ENCODE measurements around the gene TEX2. TPM values are rescaled to one million over a fixed set of nuclear protein-coding genes. Genes with fewer than 3 reads are reported as not detected.

The TEX2 gene
- total RNA-seq, 4 donors from 2014 or later = 12.3 to 137 (median 30.3) TPM

DNA sequence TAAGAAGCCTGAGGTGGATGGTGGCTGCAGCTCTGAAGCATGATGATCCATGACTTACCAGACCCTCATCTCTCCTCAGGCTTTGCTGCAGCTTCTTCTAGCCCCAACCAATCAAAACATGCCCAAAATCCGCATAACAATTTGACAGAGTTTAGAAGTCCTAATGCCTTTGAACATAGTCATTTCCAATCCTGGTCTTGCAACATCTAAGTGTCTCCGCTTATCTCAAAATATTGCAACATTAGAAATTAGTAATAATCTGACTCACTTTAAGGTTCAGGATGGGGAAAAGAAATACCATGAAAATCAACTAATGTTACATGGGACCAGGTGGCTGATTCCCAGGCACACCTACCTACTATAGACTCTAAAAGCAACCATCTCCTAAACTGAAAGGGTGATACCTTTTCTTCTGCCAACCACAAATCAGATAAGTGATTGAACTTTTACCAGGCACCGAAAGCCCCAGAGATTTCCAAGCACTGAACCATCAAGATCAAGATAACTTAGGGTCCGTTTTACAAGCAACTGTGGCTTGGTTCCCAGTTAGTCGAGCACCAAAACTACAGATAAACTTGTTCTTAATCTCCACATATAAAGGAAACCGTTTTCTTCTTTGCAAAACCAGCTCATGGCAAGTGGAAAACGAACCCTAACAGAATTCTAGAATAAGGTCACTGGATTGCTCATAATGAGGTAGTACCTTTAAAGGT is 147.1 kb downstream of the TEX2 start:
- WGBS, 2 donors (ENCODE audit: low coverage in 1 of 2) = 84 to 90% methylated on average over 6 to 7 of the region's 7 CpGs
- no peak overlapping the region for H3K4me3 ChIP-seq
- no peaks in the 10 kb centered on the region for H3K27me3 ChIP-seq
- peaks cover 10 to 24% (median 16%) of the 10 kb centered on the region in 4 donors for H3K4me1 ChIP-seq
- H3K9me3 ChIP-seq = no peaks in the 10 kb centered on the region
- intact Hi-C loops (cut with DNase I; ENCODE audit: low total_unique reads) = no loop called here
- in situ Hi-C loops (cut with MboI; ENCODE audit: low pct_ligation_motif_present in 1 of 4, low pct_unique_long_range_greater_than_20kb in 1 of 4, low sequenced_read_pairs in 3 of 4) = no loop called here
- H3K36me3 ChIP-seq = no peaks in the 10 kb centered on the region
- DNase-seq = no peak
- no peak overlapping the region for H3K27ac ChIP-seq
- TF ChIP-seq EP300 (IDR thresholded peaks at IDR 0.05; ENCODE audit: low read depth) = no peak
- no peak for TF ChIP-seq POLR2AphosphoS5 (IDR thresholded peaks at IDR 0.05)
- no peak for TF ChIP-seq POLR2A (IDR thresholded peaks at IDR 0.05)
- TF ChIP-seq, protein P1, sequence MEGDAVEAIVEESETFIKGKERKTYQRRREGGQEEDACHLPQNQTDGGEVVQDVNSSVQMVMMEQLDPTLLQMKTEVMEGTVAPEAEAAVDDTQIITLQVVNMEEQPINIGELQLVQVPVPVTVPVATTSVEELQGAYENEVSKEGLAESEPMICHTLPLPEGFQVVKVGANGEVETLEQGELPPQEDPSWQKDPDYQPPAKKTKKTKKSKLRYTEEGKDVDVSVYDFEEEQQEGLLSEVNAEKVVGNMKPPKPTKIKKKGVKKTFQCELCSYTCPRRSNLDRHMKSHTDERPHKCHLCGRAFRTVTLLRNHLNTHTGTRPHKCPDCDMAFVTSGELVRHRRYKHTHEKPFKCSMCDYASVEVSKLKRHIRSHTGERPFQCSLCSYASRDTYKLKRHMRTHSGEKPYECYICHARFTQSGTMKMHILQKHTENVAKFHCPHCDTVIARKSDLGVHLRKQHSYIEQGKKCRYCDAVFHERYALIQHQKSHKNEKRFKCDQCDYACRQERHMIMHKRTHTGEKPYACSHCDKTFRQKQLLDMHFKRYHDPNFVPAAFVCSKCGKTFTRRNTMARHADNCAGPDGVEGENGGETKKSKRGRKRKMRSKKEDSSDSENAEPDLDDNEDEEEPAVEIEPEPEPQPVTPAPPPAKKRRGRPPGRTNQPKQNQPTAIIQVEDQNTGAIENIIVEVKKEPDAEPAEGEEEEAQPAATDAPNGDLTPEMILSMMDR (IDR thresholded peaks at IDR 0.05) = no peak

DNA sequence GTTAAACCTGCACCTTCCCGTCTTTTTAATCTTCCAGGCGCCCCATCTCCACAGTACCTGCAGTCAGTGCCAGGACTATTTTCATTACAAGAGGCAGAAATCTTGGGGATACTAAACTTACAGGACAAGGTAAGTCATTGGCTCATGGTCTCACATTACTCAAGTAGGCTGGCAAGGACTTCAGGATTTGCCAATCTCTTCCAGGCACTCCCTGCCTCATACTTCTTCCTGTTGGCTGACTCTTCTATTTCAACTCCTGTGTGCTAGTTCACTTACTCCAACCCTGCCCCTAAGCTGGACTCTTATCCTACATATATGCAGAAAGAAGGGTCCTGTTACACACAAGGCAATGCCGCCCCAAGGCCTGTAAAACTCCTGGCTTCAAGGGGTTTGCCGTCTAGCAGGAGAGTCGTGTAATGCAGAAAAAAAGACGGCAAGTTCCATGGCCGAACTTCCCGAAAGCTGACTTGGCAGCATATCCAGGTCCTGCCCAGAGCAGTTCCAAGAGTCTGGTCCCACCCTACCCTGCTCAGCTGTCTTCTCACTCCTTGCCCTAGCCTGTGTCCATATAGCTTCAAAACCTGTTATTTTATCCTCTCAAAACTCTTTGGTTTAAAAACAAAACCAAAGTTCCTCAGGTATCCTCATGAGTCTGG is 147.9 kb downstream of the TEX2 start:
- no peak overlapping the region for H3K4me3 ChIP-seq
- no peak for TF ChIP-seq POLR2AphosphoS5 (IDR thresholded peaks at IDR 0.05)

DNA sequence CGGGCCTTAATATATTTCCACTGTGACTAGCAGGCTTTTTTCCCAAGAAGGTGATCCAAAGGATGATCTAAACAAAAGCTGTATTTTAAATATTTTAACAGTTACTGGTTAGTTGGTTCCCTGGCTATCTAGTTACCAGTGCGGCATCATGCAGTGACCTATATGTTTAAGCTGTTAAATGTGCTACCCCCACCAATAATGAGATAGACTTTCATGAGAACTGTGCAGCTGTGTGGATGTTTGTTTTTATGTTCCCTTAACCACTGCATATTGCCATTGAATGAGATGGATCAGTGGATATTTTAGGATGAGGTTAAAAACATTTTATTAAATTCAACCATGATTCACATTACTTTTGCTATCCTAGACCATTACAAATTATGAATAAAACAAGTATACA is 150.1 kb downstream of the TEX2 start:
- H3K27ac ChIP-seq = no peak overlapping the region
- intact Hi-C loops (cut with DNase I; ENCODE audit: low total_unique reads) = no loop called here
- peaks cover 3 to 21% (median 7%) of the 10 kb centered on the region in 4 donors for H3K4me1 ChIP-seq
- H3K36me3 ChIP-seq = no peaks in the 10 kb centered on the region
- TF ChIP-seq POLR2A (IDR thresholded peaks at IDR 0.05) (no peak), POLR2AphosphoS5 (IDR thresholded peaks at IDR 0.05) (no peak), EP300 (IDR thresholded peaks at IDR 0.05; ENCODE audit: low read depth) (no peak)
- TF ChIP-seq, protein P1 (IDR thresholded peaks at IDR 0.05) = no peak
- no peak overlapping the region for H3K4me3 ChIP-seq
- DNase-seq = no peak
- 96 to 100% methylated on average over 2 of the region's 2 CpGs for WGBS, 2 donors (ENCODE audit: low coverage in 1 of 2)
- in situ Hi-C loops (cut with MboI; ENCODE audit: low pct_ligation_motif_present in 1 of 4, low pct_unique_long_range_greater_than_20kb in 1 of 4, low sequenced_read_pairs in 3 of 4) = no loop called here
- H3K9me3 ChIP-seq = no peaks in the 10 kb centered on the region
- no peaks in the 10 kb centered on the region for H3K27me3 ChIP-seq

More for the DNA sequence above, 147.9 kb downstream of the TEX2 start:
- no peak for DNase-seq
- 93% methylated on average over 8 of the region's 8 CpGs; no CpG with 5 or more reads in 1 of the 2 donors for WGBS, 2 donors (ENCODE audit: low coverage in 1 of 2)
- H3K9me3 ChIP-seq = no peaks in the 10 kb centered on the region
- H3K4me1 ChIP-seq = peaks cover 10 to 24% (median 16%) of the 10 kb centered on the region in 4 donors
- intact Hi-C loops (cut with DNase I; ENCODE audit: low total_unique reads) = no loop called here
- in situ Hi-C loops (cut with MboI; ENCODE audit: low pct_ligation_motif_present in 1 of 4, low pct_unique_long_range_greater_than_20kb in 1 of 4, low sequenced_read_pairs in 3 of 4) = no loop called here
- no peaks in the 10 kb centered on the region for H3K27me3 ChIP-seq
- no peaks in the 10 kb centered on the region for H3K36me3 ChIP-seq
- H3K27ac ChIP-seq = no peak overlapping the region

DNA sequence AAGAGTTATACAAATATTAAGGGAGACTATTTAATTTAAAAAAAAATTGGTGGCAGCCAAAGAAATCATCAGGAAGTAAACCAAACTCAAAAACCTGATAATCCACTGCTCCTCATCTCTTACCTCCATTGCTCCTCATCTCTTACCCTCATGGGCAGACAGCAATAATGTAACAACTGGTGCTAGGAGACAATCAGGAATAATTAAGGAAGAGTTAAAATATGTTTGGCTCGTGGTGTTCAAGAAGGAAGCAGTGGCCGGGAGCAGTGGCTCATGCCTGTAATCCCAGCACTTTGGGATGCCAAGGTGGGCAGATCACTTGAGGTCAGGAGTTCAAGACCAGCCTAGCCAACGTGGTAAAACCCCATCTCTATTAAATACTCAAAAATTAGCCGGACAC is 151.2 kb downstream of the TEX2 start:
- no peak overlapping the region for H3K27ac ChIP-seq
- no peak overlapping the region for H3K4me3 ChIP-seq
- H3K27me3 ChIP-seq = no peaks in the 10 kb centered on the region
- in situ Hi-C loops (cut with MboI; ENCODE audit: low pct_ligation_motif_present in 1 of 4, low pct_unique_long_range_greater_than_20kb in 1 of 4, low sequenced_read_pairs in 3 of 4) (no loop called here), intact Hi-C loops (cut with DNase I; ENCODE audit: low total_unique reads) (no loop called here)
- DNase-seq = no peak
- TF ChIP-seq POLR2A (IDR thresholded peaks at IDR 0.05) (no peak), POLR2AphosphoS5 (IDR thresholded peaks at IDR 0.05) (no peak), EP300 (IDR thresholded peaks at IDR 0.05; ENCODE audit: low read depth) (no peak)
- TF ChIP-seq, protein P1 (IDR thresholded peaks at IDR 0.05) = no peak
- peaks cover 6 to 27% (median 13%) of the 10 kb centered on the region in 4 donors for H3K4me1 ChIP-seq
- no peaks in the 10 kb centered on the region for H3K9me3 ChIP-seq
- WGBS, 2 donors (ENCODE audit: low coverage in 1 of 2) = 89 to 97% methylated on average over 4 of the region's 4 CpGs
- H3K36me3 ChIP-seq = no peaks in the 10 kb centered on the region

Measured in transverse colon (tissue), 4 donors.